Activated naive CD4-positive, alpha-beta T cell treated with anti-CD3 and anti-CD28 coated beads for 36 hours (primary cell): Measurements from ENCODE around the gene SLC38A7. TPM values are rescaled to one million over a fixed set of nuclear protein-coding genes. Genes with fewer than 3 reads are reported as not detected.
"Not testable (repeated sequence)": the region's sequence is repeated elsewhere in the genome, so short reads cannot be mapped to it uniquely, and the experiment has no call there.

Experiments used
- CTCF ChIA-PET: fragments of 350-600 bp; sonication (Branson Sonifier 250); formaldehyde crosslinking; loops from one replicate; lab custom pipeline; 2021; ENCODE audit warnings: antibody characterized with exemption; lab: Charles Lee
- DNase-seq: peaks from one replicate; pipeline ENCODE4 v3.0.0-alpha.2; 2020
- H3K27ac Mint-ChIP-seq: one replicate; pipeline ENCODE4 v1.8.0; 2021; ENCODE audit warnings: mild to moderate bottlenecking, mixed read lengths
- H3K27me3 Mint-ChIP-seq: one replicate; pipeline ENCODE4 v1.8.0; 2021; ENCODE audit warnings: low read depth, mixed read lengths
- H3K36me3 Mint-ChIP-seq: one replicate; pipeline ENCODE4 v1.8.0; 2021; ENCODE audit warnings: low read depth, mixed read lengths
- H3K4me1 Mint-ChIP-seq: one replicate; pipeline ENCODE4 v1.8.0; 2021; ENCODE audit warnings: low read depth, mixed read lengths
- H3K4me3 Mint-ChIP-seq: one replicate; pipeline ENCODE4 v1.8.0; 2021; ENCODE audit warnings: mild to moderate bottlenecking, moderate library complexity, mixed read lengths
- H3K9me3 Mint-ChIP-seq: one replicate; pipeline ENCODE4 v1.8.0; 2021; ENCODE audit warnings: mixed read lengths
- intact Hi-C: fragments of 100-400 bp; cut with micrococcal nuclease; formaldehyde crosslinking; loops from one replicate; pipeline ENCODE4 v1.15.1; 2023
- total RNA-seq, 2 experiments: library from RNA; stranded (reverse); gene quantifications; one replicate each; pipeline ENCODE4 v1.2.3, GENCODE V29; 2021

SLC38A7 gene
- total RNA-seq, 2 experiments from 2014 or later = 4.3 to 4.6 TPM

- no peaks in the 10 kb centered on the region for H3K27me3 Mint-ChIP-seq
- H3K27ac Mint-ChIP-seq = no peak overlapping the region
- CTCF ChIA-PET = no interaction called here
- intact Hi-C loops = no loop called here
- no peak for DNase-seq
- H3K36me3 Mint-ChIP-seq = peaks cover 17% of the 10 kb centered on the region
- H3K9me3 Mint-ChIP-seq = no peaks in the 10 kb centered on the region
- no peaks in the 10 kb centered on the region for H3K4me1 Mint-ChIP-seq
- H3K4me3 Mint-ChIP-seq = no peak overlapping the region
Measured at GRCh38 chr16:58670177-58670576, 14.4 kb downstream of the SLC38A7 start.

- Mint-ChIP-seq H3K9me3 (no peaks in the 10 kb centered on the region), H3K36me3 (peaks cover 14% of the 10 kb centered on the region), H3K4me3 (no peak overlapping the region), H3K4me1 (no peaks in the 10 kb centered on the region), H3K27ac (no peak overlapping the region), H3K27me3 (peaks cover 3% of the 10 kb centered on the region)
- intact Hi-C loops = no loop called here
- CTCF ChIA-PET = no interaction called here
- no peak for DNase-seq
Measured at GRCh38 chr16:58665200-58665599, 19.4 kb downstream of the SLC38A7 start.

GRCh38 chr16:58661199-58661830 lies 23.3 kb downstream of the SLC38A7 start:
- Mint-ChIP-seq H3K27ac (no peak overlapping the region), H3K27me3 (peaks cover 5% of the 10 kb centered on the region), H3K36me3 (no peaks in the 10 kb centered on the region), H3K4me1 (no peaks in the 10 kb centered on the region), H3K4me3 (no peak overlapping the region), H3K9me3 (no peaks in the 10 kb centered on the region)
- intact Hi-C loops = loop anchor here (1.0 kb wide), 2 partner anchors 149 to 325 kb away; no protein-coding TSS in a partner anchor
- CTCF ChIA-PET = interaction anchor here (0.6 to 3.0 kb wide), 9 partner anchors 37 to 324 kb away, joined by 3 to 14 read pairs (median 4); partner anchors contain the start of gene NDRG4
- DNase-seq = peak; percentile 28

- H3K27ac Mint-ChIP-seq, DNase-seq, H3K9me3 Mint-ChIP-seq, H3K36me3 Mint-ChIP-seq, H3K4me1 Mint-ChIP-seq, H3K4me3 Mint-ChIP-seq, H3K27me3 Mint-ChIP-seq, CTCF ChIA-PET, intact Hi-C loops: not testable (repeated sequence)
Measured at GRCh38 chr16:58659911-58660310, 24.7 kb downstream of the SLC38A7 start.

- Mint-ChIP-seq H3K36me3 (no peaks in the 10 kb centered on the region), H3K4me1 (no peaks in the 10 kb centered on the region), H3K4me3 (no peak overlapping the region), H3K27me3 (peaks cover 5% of the 10 kb centered on the region), H3K27ac (no peak overlapping the region), H3K9me3 (no peaks in the 10 kb centered on the region)
- CTCF ChIA-PET = interaction anchor here (1.2 kb wide), 1 partner anchor 18 kb away, joined by 3 read pairs; no protein-coding TSS in a partner anchor
- no peak for DNase-seq
- intact Hi-C loops = no loop called here
Measured at GRCh38 chr16:58658796-58659211, 25.8 kb downstream of the SLC38A7 start.

- intact Hi-C loops = no loop called here
- Mint-ChIP-seq H3K27ac (no peak overlapping the region), H3K27me3 (peaks cover 5% of the 10 kb centered on the region), H3K9me3 (no peaks in the 10 kb centered on the region), H3K4me1 (no peaks in the 10 kb centered on the region), H3K36me3 (no peaks in the 10 kb centered on the region), H3K4me3 (no peak overlapping the region)
- DNase-seq = no peak
- CTCF ChIA-PET = no interaction called here
Measured at GRCh38 chr16:58656899-58657298, 27.7 kb downstream of the SLC38A7 start.

- no peak overlapping the region for H3K4me3 Mint-ChIP-seq
- H3K9me3 Mint-ChIP-seq = no peaks in the 10 kb centered on the region
- no peak overlapping the region for H3K27ac Mint-ChIP-seq
- intact Hi-C loops = no loop called here
- CTCF ChIA-PET = interaction anchor here (1.2 kb wide), 1 partner anchor 101 kb away, joined by 5 read pairs; no protein-coding TSS in a partner anchor
- no peaks in the 10 kb centered on the region for H3K36me3 Mint-ChIP-seq
- peaks cover 2% of the 10 kb centered on the region for H3K27me3 Mint-ChIP-seq
- DNase-seq = no peak
- H3K4me1 Mint-ChIP-seq = no peaks in the 10 kb centered on the region
Measured at GRCh38 chr16:58655215-58655596, 29.4 kb downstream of the SLC38A7 start.

GRCh38 chr16:58654560-58655214 lies 29.9 kb downstream of the SLC38A7 start:
- CTCF ChIA-PET = interaction anchor here (0.6 to 1.2 kb wide), 2 partner anchors 101 to 165 kb away, joined by 3 to 5 read pairs; no protein-coding TSS in a partner anchor
- Mint-ChIP-seq H3K9me3 (no peaks in the 10 kb centered on the region), H3K4me1 (no peaks in the 10 kb centered on the region), H3K27ac (no peak overlapping the region), H3K27me3 (no peaks in the 10 kb centered on the region), H3K36me3 (no peaks in the 10 kb centered on the region), H3K4me3 (no peak overlapping the region)
- intact Hi-C loops = no loop called here
- no peak for DNase-seq

- H3K27me3 Mint-ChIP-seq = no peaks in the 10 kb centered on the region
- H3K4me3 Mint-ChIP-seq = no peak overlapping the region
- H3K9me3 Mint-ChIP-seq = no peaks in the 10 kb centered on the region
- intact Hi-C loops = no loop called here
- H3K27ac Mint-ChIP-seq = no peak overlapping the region
- H3K4me1 Mint-ChIP-seq = no peaks in the 10 kb centered on the region
- CTCF ChIA-PET = interaction anchor here (0.5 to 1.4 kb wide), 3 partner anchors 11 to 109 kb away, joined by 3 read pairs; no protein-coding TSS in a partner anchor
- DNase-seq = no peak
- H3K36me3 Mint-ChIP-seq = no peaks in the 10 kb centered on the region
Measured at GRCh38 chr16:58652741-58653140, 31.8 kb downstream of the SLC38A7 start.

GRCh38 chr16:58651965-58652348 lies 32.6 kb downstream of the SLC38A7 start:
- CTCF ChIA-PET = interaction anchor here (0.5 to 1.4 kb wide), 2 partner anchors 104 to 108 kb away, joined by 3 read pairs; no protein-coding TSS in a partner anchor
- intact Hi-C loops = no loop called here
- Mint-ChIP-seq H3K27me3 (no peaks in the 10 kb centered on the region), H3K27ac (no peak overlapping the region), H3K36me3 (no peaks in the 10 kb centered on the region), H3K4me3 (no peak overlapping the region), H3K4me1 (no peaks in the 10 kb centered on the region), H3K9me3 (no peaks in the 10 kb centered on the region)
- no peak for DNase-seq

- DNase-seq = no peak
- Mint-ChIP-seq H3K4me3 (no peak overlapping the region), H3K27me3 (no peaks in the 10 kb centered on the region), H3K27ac (no peak overlapping the region), H3K36me3 (no peaks in the 10 kb centered on the region), H3K9me3 (no peaks in the 10 kb centered on the region), H3K4me1 (no peaks in the 10 kb centered on the region)
- CTCF ChIA-PET = interaction anchor here (0.5 kb wide), 1 partner anchor 136 kb away, joined by 3 read pairs; no protein-coding TSS in a partner anchor
- intact Hi-C loops = no loop called here
Measured at GRCh38 chr16:58649707-58650106, 34.9 kb downstream of the SLC38A7 start.

GRCh38 chr16:58647107-58647506 lies 37.5 kb downstream of the SLC38A7 start:
- Mint-ChIP-seq H3K4me3 (no peak overlapping the region), H3K27me3 (no peaks in the 10 kb centered on the region), H3K9me3 (no peaks in the 10 kb centered on the region), H3K27ac (no peak overlapping the region), H3K4me1 (no peaks in the 10 kb centered on the region), H3K36me3 (no peaks in the 10 kb centered on the region)
- no peak for DNase-seq
- CTCF ChIA-PET = no interaction called here
- intact Hi-C loops = no loop called here
